NT2/D1 (cell line): ENCODE results near the gene CMC1.

Experiments
- DNase-seq: peaks from one replicate; pipeline ENCODE4 v3.0.0-alpha.2; 2011; ENCODE audit warnings: low read depth, low spot score
- H3K27me3 ChIP-seq: 2 replicates; pipeline ENCODE4 v1.6.0; 2011; ENCODE audit warnings: mild to moderate bottlenecking; ENCODE audit not compliant: insufficient read length, insufficient read depth
- H3K36me3 ChIP-seq: 2 replicates; pipeline ENCODE4 v1.6.1; 2011; ENCODE audit warnings: mild to moderate bottlenecking, low read length, mixed read lengths; ENCODE audit not compliant: insufficient read depth, insufficient read length
- H3K4me1 ChIP-seq: 2 replicates; pipeline ENCODE4 v1.5.1; 2011; ENCODE audit not compliant: insufficient read depth, insufficient read length
- H3K4me3 ChIP-seq: 2 replicates; pipeline ENCODE4 v1.5.1; 2011; ENCODE audit warnings: low read depth; ENCODE audit not compliant: insufficient read length
- H3K9ac ChIP-seq: 2 replicates; pipeline ENCODE4 v1.6.0; 2011; ENCODE audit warnings: low read depth; ENCODE audit not compliant: insufficient read length
- H3K9me3 ChIP-seq: 2 replicates; pipeline ENCODE4 v1.5.1; 2011; ENCODE audit warnings: mild to moderate bottlenecking, low read length; ENCODE audit not compliant: insufficient read depth
- SUZ12 ChIP-seq: IDR thresholded peaks from 2 replicates; pipeline ENCODE4 v1.6.1; 2011; ENCODE audit not compliant: insufficient read length, insufficient read depth; ENCODE audit errors: extremely low read depth
- YY1 ChIP-seq: IDR thresholded peaks from 2 replicates; pipeline ENCODE4 v1.6.1; 2011; ENCODE audit not compliant: insufficient read length, insufficient read depth
- ZNF274 ChIP-seq: IDR thresholded peaks from 2 replicates; pipeline ENCODE4 v1.6.1; 2011; ENCODE audit warnings: mild to moderate bottlenecking, low read depth, low read length

CMC1 gene

GRCh38 chr3:28315711-28316110 is 74.3 kb downstream of the CMC1 start:
- Histone ChIP-seq H3K4me1 (no peaks in the 10 kb centered on the region), H3K9ac (no peak overlapping the region), H3K4me3 (no peak overlapping the region), H3K27me3 (no peaks in the 10 kb centered on the region), H3K36me3 (no peaks in the 10 kb centered on the region), H3K9me3 (no peaks in the 10 kb centered on the region)
- no peak for DNase-seq
- TF ChIP-seq SUZ12 (no peak), ZNF274 (no peak), YY1 (no peak)

- DNase-seq = no peak
- H3K4me3 ChIP-seq = no peak overlapping the region
- H3K27me3 ChIP-seq = no peaks in the 10 kb centered on the region
- no peak overlapping the region for H3K9ac ChIP-seq
- H3K36me3 ChIP-seq = no peaks in the 10 kb centered on the region
- no peak for TF ChIP-seq YY1
- no peak for TF ChIP-seq SUZ12
- no peak for TF ChIP-seq ZNF274
- no peaks in the 10 kb centered on the region for H3K4me1 ChIP-seq
- H3K9me3 ChIP-seq = no peaks in the 10 kb centered on the region
Observed at GRCh38 chr3:28316226-28316625, 74.8 kb downstream of the CMC1 start.

DNA sequence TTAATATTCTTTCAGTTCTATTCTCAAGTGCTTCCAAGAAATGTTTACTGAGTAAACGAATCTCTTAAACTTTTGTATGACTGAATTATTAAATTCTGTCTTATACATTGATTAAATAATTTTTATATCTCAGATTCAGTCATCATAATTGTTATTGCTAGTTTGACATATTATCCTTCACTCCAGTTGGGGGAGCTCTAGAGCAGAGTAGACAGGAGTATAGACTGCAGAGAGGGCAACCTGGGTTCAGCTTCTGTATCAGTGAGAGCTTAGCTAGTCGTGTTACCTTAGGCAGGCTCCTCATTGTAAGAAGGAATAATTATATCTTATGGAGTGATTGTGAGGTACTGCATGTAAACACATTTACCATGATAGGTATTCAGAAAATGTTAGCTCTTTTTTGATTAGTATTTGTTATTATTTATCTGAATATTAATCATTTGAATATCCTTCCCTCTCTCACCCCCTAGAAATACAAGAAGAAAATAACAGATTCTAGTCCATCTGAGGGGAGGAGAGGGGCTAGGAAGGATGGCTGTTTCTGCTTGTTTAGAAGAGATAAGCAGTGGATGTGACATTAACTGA is 76.1 kb downstream of the CMC1 start:
- Histone ChIP-seq H3K4me1 (no peaks in the 10 kb centered on the region), H3K9ac (no peak overlapping the region), H3K36me3 (no peaks in the 10 kb centered on the region), H3K4me3 (no peak overlapping the region), H3K27me3 (no peaks in the 10 kb centered on the region), H3K9me3 (no peaks in the 10 kb centered on the region)
- TF ChIP-seq ZNF274 = no peak
- DNase-seq = peak; percentile 23

DNA sequence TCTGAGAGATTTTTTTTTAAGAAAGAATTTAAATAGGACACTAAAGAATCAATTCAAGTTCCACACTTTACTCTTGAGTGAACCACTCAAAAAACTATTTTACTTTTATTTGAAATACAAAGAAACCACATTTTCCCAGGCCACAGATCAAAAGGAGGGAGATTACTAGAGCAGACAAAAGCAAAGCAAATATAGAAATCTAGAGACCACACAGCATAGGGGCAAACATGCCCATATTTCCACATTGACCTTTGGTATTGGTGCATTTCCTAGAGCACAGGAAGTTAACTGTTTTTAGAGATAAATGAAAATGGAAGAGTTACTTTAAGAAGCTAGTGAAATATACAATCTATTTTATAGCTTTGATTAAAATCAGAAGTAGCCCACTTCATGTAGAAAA is 79.6 kb downstream of the CMC1 start:
- no peaks in the 10 kb centered on the region for H3K27me3 ChIP-seq
- no peak overlapping the region for H3K4me3 ChIP-seq
- no peaks in the 10 kb centered on the region for H3K9me3 ChIP-seq
- no peaks in the 10 kb centered on the region for H3K4me1 ChIP-seq
- no peak overlapping the region for H3K9ac ChIP-seq
- no peak for DNase-seq
- H3K36me3 ChIP-seq = peaks cover 31% of the 10 kb centered on the region
- TF ChIP-seq YY1 = no peak
- no peak for TF ChIP-seq SUZ12
- TF ChIP-seq ZNF274 = no peak

DNA sequence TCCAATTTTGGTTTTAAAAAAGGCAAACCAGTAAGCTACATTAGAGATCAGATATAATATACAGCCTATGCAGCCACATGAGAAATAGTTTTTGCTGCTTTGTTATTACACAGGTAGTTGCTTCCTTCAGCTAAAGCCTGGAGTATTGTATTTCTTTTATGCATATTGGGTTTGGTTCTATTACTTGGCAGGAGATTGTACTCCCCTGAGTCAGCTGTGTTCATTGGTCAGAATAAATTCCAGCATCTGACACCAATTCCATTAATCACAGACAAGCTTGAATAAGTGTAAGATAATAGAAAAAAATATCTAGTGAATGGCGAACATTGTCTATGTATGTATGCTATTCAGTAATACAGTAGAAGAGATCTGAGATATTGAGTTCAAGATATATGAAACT is 81.0 kb downstream of the CMC1 start:
- no peak overlapping the region for H3K9ac ChIP-seq
- H3K4me3 ChIP-seq = no peak overlapping the region
- no peak for DNase-seq
- TF ChIP-seq YY1 (no peak), ZNF274 (no peak), SUZ12 (no peak)
- H3K9me3 ChIP-seq = no peaks in the 10 kb centered on the region
- H3K36me3 ChIP-seq = peaks cover 41% of the 10 kb centered on the region
- H3K27me3 ChIP-seq = no peaks in the 10 kb centered on the region
- no peaks in the 10 kb centered on the region for H3K4me1 ChIP-seq

DNA sequence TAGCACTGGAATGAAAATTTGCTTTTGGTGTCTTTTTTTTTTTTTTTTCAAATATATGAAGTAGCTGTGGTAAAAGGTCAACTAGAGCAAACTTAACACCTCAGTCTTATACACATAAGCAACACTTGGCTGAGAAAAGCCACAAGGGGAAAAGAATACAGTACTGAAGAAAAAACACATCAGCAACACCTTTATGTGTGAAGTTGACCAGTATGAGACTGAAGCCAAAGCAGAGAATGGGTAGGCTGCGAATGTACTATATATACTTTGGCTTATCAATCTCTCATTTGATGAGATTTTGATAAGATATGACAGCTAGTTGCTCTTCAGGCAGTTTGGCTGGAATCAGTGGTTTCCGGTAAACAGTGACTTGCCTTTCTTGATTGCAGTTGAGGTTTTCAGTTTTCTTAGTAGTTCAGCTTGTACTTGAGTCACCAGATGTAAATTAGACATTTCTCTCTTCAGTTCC is 85.1 kb downstream of the CMC1 start:
- Histone ChIP-seq H3K36me3 (peaks cover 59% of the 10 kb centered on the region), H3K9ac (no peak overlapping the region), H3K4me1 (no peaks in the 10 kb centered on the region), H3K27me3 (no peaks in the 10 kb centered on the region), H3K4me3 (no peak overlapping the region), H3K9me3 (no peaks in the 10 kb centered on the region)
- TF ChIP-seq ZNF274 = no peak
- DNase-seq = no peak

GRCh38 chr3:28328188-28329151 is 87.1 kb downstream of the CMC1 start:
- Histone ChIP-seq H3K27me3 (no peaks in the 10 kb centered on the region), H3K4me3 (no peak overlapping the region), H3K9me3 (no peaks in the 10 kb centered on the region), H3K4me1 (no peaks in the 10 kb centered on the region), H3K36me3 (peaks cover 59% of the 10 kb centered on the region), H3K9ac (no peak overlapping the region)
- DNase-seq = no peak
- TF ChIP-seq SUZ12 (no peak), YY1 (no peak), ZNF274 (no peak)
